ENCODE results near the gene RPL27A.

Gene RPL27A

DNA sequence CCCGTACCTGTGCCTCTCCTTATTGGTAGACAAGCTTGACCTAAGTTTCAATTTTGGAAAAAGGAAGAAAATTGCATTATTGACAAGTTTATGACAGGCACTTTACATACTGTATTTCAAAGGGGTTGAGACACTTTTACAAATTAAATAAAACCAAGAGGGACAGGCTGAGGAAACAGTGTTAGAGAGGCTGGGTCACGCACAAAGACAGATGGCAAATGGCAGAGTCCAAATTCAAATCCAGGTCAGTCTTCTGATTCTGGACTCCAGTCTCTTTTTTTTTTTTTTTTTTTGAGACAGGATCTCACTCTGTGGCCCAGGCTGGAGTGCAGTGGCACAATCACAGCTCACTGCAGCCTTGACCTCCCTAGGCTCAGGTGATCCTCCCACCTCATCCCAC is 10.2 kb upstream of the RPL27A start:
- DNase-seq (ENCODE audit: insufficient read length, low spot score) (no peak), FAIRE-seq (no peak)

DNA sequence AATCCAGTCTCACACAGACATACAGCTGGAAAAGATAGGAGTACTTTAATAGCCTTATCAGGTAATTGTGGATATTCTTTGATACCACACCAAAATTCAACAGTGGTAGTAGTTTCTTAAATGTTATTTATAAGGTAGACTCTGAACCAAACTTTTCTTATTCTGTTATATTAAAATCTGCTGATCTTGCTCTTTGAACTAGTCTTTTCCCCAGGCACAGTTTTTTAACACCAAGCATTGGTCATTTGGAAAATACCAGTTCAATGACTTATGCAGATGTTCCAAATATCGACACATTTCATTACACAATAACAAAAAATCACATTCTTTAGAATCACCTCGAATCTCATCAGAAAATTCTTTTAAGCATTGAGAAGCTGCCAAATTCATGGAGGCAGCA is 7.7 kb upstream of the RPL27A start:
- FAIRE-seq = no peak
- no peak for DNase-seq (ENCODE audit: insufficient read length, low spot score)

DNA sequence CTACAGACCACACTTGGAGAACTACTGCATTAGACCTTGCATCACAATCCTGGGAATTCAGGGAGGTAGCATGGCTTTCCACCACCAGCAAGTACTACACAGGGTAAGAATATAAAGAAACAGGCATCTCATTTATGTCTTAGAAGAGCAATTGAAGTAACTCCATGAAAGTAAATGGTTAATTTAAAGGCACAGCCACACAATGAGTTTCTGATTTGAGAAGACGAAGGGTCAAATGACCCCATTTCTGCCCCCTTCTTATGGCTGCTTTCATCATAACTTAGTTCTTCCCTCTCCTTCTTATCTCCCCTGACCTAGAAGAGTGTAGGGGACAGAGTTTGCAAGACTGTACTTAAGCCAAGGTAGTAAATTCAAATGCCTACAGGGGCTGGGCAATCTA is 6.1 kb upstream of the RPL27A start:
- FAIRE-seq (no peak), DNase-seq (ENCODE audit: insufficient read length, low spot score) (no peak)

DNA sequence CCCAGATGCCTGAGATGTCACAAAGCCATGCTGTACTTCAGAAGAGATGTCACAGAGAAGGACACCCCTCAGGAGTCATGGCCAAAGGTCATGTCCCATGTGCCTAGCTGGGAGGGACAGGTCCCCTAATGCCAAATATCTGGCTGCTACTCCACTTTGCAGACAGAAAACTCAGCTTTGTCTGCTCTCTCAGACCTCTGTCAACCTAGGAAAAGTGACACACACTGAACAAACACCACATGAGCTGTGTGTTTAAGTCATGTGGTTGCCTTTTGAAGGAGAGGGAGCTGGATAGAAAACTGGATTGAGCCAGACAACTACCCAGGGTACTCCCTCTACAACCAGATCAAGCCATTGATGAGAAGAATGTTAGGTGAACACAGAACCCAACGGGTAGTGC is 3.6 kb upstream of the RPL27A start:
- FAIRE-seq (no peak), DNase-seq (ENCODE audit: insufficient read length, low spot score) (no peak)

DNA sequence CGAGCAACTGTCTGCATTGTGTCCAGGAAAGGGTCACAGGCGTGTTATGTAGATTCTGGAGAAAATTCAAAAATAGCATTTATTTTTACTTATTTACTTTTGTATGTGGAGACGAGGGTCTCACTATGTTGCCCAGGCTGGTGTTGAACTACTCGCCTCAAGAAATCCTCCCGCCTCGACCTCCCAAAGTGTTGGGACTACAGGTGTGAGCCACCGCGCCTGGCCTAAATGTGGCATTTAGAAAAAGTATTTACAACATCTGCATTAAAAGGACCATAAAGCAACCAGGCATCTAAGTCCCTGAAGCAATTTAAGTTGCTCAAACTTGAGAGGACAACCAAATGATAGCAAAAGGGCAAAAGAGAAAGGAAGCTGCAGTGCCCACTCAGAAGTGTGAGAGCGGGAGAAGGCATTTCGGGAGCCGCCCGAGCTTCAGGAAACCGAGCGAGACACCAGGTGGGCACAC is 722 bp upstream of the RPL27A start:
- FAIRE-seq = peak; percentile 37

DNA sequence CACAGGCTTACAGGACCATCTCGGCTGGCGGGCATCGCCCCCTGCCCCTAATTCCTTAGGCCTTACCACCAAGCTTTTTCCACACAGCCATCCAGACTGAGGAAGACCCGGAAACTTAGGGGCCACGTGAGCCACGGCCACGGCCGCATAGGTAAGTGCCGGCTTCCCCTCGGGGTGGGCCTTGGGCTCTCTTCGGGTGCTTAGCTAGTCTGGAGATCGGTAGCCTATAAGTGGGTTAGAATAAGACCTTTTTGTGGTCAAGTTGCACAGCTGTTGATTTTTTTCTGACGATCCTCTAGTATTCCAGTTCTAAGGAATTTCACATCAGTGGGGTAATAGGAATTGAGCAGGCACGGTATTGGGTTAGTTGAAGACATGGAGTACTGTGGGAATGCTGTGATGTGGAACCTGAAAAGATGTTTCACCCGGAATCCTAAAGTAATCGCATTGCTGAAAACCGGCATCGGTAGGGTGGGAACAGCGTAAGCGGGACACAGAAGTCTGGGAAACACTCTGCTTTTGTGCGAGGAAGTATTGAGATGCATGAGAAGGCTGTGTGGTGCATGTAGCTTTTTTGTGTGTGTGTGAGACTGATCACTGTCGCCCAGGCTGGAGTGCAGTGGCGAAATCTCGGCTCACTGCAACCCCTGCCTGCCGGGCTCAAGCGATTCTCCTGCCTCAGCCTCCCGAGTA is 669 bp downstream of the RPL27A start:
- DNase-seq (ENCODE audit: insufficient read length, low spot score) (no peak), FAIRE-seq (no peak)

More for the DNA sequence above, 722 bp upstream of the RPL27A start:
- DNase-seq (ENCODE audit: insufficient read length, low spot score) = no peak

DNA sequence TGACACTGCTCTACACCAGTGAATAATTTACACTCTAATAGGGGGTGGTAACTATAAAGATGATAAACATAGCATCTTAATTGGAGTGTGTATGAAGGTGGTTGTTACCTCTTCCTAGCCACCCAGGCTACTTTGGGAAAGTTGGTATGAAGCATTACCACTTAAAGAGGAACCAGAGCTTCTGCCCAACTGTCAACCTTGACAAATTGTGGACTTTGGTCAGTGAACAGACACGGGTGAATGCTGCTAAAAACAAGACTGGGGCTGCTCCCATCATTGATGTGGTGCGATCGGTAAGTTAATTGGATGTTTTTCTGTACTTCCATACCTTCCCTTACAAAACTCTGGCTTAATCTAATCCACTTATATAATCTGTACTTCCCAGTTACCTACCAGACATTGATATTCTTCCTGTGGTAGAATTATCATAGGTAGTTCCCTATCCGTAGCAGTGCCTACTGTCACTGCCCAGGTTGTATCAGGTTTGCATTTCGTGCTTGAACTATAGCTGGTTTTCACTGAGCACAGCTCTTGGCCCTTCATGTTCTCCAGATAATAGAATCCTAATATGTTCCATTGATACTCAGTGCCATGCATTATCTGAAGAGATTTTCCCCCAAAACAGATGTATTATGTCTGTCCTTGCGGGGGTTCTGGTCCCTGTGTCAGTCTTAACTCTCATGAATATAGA is 2.2 kb downstream of the RPL27A start:
- FAIRE-seq (no peak), DNase-seq (ENCODE audit: insufficient read length, low spot score) (no peak)

DNA sequence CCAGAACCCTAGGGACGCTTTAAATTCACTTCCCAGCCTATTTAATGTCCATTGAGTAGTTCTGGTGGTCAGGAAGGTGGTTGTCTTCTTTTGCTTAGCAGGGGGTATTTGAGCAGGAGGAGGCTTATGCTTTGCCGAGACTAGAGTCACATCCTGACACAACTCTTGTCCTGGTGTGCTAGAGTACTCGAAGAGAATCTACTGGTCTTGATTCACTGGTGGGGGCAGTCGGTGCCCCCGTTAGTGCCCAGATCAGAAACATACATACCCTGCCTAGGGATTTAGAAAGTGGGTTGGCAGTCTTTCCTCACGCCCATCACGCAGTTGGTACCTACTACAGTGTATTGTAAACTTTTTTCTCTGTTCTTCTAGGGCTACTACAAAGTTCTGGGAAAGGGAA is 2.7 kb downstream of the RPL27A start:
- no peak for FAIRE-seq
- DNase-seq (ENCODE audit: insufficient read length, low spot score) = no peak

DNA sequence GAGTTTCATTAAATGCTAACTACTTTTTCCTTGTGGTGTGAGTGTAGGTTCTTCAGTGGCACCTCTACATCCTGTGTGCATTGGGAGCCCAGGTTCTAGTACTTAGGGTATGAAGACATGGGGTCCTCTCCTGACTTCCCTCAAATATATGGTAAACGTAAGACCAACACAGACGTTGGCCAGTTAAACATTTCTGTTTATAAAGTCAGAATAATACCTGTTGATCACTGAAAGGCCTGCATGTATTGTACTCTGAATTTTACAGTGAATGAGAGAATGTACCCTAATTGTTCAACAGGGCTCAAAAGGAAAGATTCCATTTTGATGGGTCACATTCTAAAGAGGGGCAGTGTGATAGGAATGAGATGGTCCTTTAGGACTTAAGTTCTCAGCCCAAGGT is 3.2 kb downstream of the RPL27A start:
- FAIRE-seq (no peak), DNase-seq (ENCODE audit: insufficient read length, low spot score) (no peak)

DNA sequence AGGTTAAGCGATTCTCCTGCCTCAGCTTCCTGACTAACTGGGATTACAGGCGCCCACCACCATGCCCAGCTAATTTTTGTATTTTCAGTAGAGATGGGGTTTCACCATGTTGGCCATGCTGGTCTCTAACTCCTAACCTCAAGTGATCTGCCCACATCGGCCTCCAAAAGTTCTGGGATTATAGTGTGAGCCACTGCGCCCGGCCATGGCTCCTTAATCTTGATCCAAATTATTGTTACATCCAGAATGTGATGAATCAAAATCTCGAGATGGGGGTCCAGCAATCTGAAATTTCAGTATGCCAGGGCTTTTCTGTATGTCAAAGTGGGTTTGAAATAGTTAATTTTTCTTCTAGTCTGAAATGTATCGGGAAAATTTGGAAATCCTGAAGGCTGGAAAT is 3.7 kb downstream of the RPL27A start:
- no peak for FAIRE-seq
- no peak for DNase-seq (ENCODE audit: insufficient read length, low spot score)

DNA sequence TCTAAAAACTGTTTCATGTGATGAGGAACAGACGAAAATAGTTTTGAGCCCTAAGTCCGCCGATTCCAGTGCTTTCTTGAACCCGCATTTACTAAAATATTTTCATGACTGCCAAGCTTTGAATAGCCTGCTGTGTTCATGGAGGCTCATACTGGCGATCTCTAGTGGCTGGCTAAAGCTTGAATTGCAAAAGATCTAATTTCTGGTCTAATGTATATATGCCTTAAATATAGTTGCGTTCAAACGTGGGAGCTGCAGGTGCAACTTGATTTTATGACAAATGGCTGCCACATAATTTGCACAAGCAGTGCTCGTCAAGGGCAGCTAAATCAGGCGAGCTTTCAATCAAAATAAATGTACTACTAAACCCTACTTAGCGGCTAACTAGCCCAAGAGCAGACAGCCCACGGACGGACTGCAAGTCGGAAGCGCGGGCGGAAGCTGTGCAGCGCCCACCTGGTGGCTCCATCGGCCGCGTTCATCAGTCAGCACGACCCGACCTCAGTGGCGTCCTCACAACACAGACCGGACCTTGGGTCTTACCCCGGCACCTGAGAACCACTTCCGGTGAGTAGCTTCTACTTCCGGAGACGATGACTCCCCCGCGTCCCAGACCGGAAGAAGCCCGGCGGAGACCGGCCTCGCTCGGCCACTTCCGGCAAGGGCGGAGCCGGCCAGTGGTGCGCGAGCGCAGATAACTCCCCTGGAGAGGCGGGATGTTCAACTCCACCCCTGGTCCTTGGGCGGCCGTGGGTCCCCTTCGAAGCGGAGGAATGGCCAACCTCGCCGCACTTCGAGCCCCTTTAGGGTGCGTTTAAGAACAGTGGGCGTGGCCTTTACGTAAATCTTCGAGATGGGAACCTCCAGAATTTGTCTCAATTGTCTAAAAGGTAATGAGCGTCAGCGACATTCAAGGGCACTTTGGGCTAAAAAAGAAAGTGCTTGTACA is 6.1 kb downstream of the RPL27A start:
- DNase-seq (ENCODE audit: insufficient read length, low spot score) = peak; percentile 87
- peak; percentile 96 for FAIRE-seq

DNA sequence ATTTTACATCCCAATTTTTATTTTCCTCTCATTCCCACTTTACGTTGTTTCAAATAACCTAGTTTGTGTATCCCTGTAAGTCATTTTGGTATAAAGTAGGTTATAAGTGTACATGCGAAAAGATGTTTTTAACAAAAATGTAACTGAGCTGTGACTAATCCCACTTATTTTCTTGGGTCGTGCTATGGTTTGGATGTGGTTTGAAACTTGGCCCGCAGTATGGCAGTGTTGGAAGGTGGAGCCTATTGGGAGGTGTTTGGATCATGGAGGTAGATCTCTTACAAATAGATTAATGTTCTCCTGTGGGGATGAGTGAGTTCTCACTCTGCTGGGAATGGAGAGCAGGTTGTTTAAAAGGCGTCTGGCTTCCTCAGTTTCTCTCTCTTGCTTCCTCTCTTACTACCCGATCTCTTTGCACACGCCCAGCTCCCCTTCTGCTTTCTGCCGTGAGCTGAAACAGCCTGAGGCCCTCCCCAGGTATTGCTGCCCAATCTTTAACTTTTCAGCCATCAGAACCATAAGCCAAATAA is 7.2 kb downstream of the RPL27A start:
- FAIRE-seq (no peak), DNase-seq (ENCODE audit: insufficient read length, low spot score) (no peak)

DNA sequence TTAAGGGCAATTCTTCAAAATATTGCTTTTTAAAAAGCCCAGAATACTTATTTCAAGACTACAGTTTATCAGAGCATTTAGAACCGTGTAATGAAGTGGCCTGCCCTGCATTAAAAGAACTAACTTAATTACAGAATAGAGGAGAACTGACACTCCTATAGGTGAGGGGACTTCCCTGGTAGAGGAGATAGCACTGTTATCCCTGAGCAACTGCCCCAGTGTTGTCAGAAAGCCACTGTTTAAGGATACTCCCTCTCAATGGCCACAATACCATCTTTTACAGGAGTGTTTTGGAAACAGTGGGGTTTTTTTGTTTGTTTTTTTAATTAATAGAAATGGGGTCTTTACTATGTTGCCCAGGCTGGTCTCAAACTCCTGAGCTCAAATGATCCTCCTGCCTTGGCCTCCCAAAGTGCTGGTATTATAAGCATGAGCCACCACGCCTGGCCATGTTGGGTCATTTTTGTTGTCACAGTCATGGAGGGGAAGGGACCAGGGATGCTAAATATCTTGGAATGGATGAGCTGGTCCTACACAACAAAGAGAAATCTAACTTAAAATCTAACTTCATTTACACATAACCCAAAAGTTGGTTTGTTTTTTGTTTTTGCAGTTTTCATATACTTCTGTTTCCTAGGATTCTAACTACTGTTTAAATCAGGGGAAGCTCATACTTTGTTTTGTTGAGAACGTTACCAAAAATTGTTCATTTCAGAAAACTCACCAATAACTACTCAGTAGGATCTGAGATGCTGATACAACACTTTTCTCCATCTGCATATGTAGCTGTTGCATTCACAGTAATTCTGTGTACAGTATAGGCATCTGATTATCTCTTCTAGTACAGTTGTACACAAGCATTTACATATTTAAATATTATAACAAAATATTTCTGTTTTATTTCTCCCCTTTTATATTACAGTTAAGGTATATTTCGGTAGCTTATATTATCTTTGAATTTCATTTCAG is 8.1 kb downstream of the RPL27A start:
- DNase-seq (ENCODE audit: insufficient read length, low spot score) = no peak
- no peak for FAIRE-seq

DNA sequence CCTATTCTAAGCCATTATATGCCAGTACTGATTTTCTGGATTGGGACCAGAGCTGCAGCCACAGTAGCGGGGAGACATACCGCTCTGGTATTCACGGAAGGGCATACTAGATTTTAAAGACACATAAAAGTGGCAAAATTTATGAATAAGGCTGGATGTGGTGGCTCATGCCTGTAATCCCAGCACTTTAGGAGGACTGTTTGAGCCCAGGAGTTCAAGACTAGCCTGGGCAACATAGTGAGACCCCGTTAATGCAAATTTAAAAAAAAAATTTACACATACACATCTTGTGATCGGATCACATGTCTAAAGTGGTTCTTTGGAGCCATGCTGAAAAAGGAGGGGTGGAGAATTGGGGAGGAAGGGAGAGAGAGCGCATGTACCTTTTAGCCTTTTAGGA is 9.0 kb downstream of the RPL27A start:
- no peak for FAIRE-seq
- no peak for DNase-seq (ENCODE audit: insufficient read length, low spot score)

DNA sequence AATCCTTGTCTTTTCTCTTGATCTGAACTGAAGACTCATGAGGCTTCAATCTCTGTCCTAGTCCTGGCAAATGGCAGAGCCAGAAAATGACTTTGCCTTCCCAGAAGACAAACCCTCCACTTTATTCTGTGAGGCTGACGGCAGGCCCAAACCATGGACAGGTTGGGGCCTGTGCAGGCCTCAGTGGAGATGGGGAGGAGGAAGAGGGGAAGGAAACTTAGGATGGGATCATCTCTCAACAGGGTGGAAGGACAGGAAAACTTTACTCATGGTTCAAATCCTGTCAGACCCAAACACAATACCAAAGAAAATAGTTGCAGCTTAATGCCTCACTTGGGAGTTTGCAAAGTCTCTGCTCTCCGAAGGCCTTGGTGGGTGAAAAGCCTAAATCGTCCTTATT is 9.8 kb downstream of the RPL27A start:
- DNase-seq (ENCODE audit: insufficient read length, low spot score) (no peak), FAIRE-seq (no peak)

DNA sequence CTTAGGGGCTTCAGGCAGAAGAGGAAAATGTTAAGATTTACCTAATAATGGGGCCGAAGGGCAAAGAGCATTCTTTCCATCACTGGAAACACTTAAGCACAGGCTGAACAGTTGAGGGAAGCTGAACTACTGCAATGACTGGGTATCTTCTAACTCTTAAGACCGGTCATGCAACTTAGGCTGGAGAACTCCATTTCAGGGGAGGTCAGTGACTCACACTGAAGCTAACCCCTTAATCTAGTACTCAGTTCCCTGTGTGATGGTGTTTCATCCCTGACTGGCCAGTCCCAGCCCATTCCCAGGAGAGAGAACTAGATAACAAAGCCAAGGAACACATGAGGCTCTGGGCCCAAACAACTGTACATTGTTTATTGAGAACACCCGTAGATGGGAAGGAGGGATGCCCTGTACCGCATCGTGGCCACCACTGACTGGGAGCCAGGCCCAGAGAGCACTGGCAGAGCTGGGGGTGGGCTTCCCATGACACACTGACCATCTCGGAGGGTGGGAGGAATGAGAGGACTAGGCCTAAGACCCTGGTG is 10.5 kb downstream of the RPL27A start:
- FAIRE-seq = no peak

DNA sequence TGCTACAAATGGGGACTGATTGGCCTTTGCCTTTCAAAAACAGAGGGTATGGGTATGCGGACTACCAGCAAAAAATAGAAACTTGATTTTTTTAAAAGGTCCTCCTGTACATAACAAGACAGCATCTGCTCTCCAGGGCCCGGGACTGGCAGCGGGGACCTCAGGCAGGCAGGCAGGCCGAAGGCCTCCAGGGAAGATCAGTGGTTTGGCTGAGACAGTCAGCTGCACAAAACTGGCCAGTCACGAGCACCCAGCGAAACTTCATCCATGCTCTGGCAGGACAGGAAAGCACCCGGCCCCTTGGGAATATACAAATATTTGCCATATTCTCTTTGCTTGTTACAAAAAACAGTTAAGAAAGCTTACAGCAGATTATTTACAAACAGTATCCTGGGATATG is 11.0 kb downstream of the RPL27A start:
- no peak for FAIRE-seq
- DNase-seq (ENCODE audit: insufficient read length, low spot score) = no peak

More for the DNA sequence above, 10.5 kb downstream of the RPL27A start:
- DNase-seq (ENCODE audit: insufficient read length, low spot score) = no peak

DNA sequence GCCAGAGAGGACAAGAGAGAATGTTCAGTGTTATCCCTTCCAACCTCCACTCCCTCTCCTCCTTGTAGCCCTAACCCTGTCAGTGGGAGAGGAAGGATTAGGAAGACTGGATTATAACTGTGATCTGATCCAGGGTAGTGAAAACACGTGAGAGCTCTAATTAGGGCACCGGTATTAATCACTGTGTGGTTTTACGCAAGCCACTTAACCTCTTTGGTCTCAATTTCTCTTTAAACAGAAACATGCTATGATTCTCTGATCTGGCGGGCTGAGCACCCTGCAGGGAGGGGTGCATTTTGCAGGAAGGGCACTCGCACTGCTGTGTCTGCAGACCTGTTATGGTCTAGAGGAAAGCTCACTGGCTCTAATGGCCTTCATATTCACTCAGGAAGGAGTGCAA is 11.5 kb downstream of the RPL27A start:
- FAIRE-seq (no peak), DNase-seq (ENCODE audit: insufficient read length, low spot score) (no peak)

DNA sequence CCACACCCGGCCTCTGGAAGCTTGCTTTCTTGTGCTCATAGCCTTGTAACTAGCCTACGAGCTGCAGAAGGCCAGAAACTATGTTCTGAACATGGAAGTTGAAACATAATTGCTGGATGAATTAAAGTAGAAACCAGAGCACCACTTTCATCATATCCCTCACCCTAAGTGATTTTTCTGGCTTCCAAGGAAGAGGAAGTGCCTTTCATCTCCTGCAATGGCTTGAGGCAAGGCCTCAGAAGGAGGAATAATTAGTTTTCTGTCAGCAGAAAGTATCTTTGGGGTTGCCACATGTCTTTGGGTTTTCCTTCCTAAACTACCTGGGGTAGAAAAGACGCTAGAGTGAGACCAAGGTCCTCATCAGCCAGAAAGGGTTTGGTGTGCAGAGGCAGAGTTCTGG is 14.5 kb downstream of the RPL27A start:
- FAIRE-seq (no peak), DNase-seq (ENCODE audit: insufficient read length, low spot score) (no peak)

DNA sequence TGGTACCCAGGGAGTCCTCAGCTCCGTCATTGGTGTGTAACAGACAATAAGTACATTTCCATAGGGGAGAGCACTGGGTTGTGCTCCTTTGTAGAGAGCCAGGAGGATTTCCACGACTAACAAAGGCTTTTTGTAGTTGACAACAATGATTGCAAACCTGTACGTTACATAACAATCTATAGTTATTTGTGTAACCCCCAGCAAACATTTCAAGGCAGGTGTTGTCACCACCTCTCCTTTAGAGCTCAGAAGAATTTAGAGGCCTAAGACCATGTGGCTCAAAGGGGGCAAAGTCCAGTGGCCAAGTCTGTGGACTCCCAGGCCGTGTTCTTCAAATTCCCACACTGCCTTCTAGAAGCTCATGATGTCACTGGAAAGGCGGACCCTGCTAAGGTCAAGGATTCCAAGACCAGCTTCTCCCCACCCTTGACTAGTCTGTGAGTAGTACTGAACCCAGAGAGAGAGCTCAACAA is 15.8 kb downstream of the RPL27A start:
- DNase-seq (ENCODE audit: insufficient read length, low spot score) (no peak), FAIRE-seq (no peak)

Measured in GM19239 (cell line).